SJSA1 (cell line): ENCODE data around the gene ATPAF1. TPM values are rescaled to one million over a fixed set of nuclear protein-coding genes. Genes with fewer than 3 reads are reported as not detected.

Experiments used
- DNase-seq, 2 experiments: peaks; one replicate each; pipeline ENCODE4 v3.0.0-alpha.2; 2015 to 2020; ENCODE audit warnings: low spot score in 2 of 2, low read depth in 1 of 2
- H3K27ac ChIP-seq: fragments of 250-450 bp; sonication (Bioruptor Pico); 2 replicates; pipeline ENCODE4 v1.5.1; 2020; ENCODE audit warnings: mild to moderate bottlenecking, moderate library complexity
- H3K27me3 ChIP-seq: fragments of 250-450 bp; sonication (Bioruptor Pico); replicated peaks from 2 replicates; pipeline ENCODE4 v1.5.1; 2020; ENCODE audit warnings: mild to moderate bottlenecking, moderate library complexity
- H3K36me3 ChIP-seq: fragments of 250-450 bp; sonication (Bioruptor Pico); 2 replicates; pipeline ENCODE4 v1.5.1; 2020; ENCODE audit warnings: mild to moderate bottlenecking
- H3K4me1 ChIP-seq: fragments of 250-450 bp; sonication (Bioruptor Pico); replicated peaks from 2 replicates; pipeline ENCODE4 v1.6.1; 2021; ENCODE audit warnings: mild to moderate bottlenecking
- H3K4me3 ChIP-seq: fragments of 250-450 bp; sonication (Bioruptor Pico); 2 replicates; pipeline ENCODE4 v1.5.1; 2020; ENCODE audit warnings: mild to moderate bottlenecking
- H3K9me3 ChIP-seq: fragments of 250-450 bp; sonication (Bioruptor Pico); replicated peaks from 2 replicates; pipeline ENCODE4 v1.5.1; 2020; ENCODE audit warnings: mild to moderate bottlenecking
- total RNA-seq: library from RNA; depleted of rRNA; stranded (reverse); fragments of >200 nt; shearing (Covaris generic); gene quantifications from 2 replicates; pipeline ENCODE4 v1.2.3, GENCODE V29; 2014; rRNA removed

ATPAF1 gene
- total RNA-seq, 1 experiment from 2014 or later: 63.2 TPM

- DNase-seq: no peak
- Histone ChIP-seq H3K27ac (no peak overlapping the region), H3K36me3 (peaks cover 43% of the 10 kb centered on the region), H3K4me3 (no peak overlapping the region), H3K4me1 (no peaks in the 10 kb centered on the region), H3K9me3 (no peaks in the 10 kb centered on the region), H3K27me3 (no peaks in the 10 kb centered on the region)
These were observed 74.1 kb downstream of the ATPAF1 start for GRCh38 chr1:46594063-46594462.

DNA sequence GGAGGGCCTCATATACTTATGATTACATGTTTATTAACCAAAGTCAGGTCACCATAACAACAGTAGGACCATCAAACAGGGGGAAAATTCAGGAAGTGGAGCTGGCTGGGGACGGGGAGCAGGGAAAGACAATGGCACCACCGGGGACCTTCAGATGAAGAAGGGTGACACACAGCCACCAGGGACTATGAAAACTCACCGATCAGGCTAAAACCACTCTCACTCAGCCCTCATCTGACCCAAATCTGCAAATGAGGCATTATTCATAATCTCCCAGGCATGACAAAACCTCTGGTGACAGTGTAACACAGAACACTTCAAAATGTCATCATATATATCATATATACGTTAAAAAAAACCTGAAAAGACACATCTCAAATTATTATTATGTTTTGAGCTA is 75.3 kb downstream of the ATPAF1 start:
- Histone ChIP-seq H3K36me3 (peaks cover 47% of the 10 kb centered on the region), H3K27me3 (no peaks in the 10 kb centered on the region), H3K4me1 (no peaks in the 10 kb centered on the region), H3K9me3 (no peaks in the 10 kb centered on the region), H3K27ac (no peak overlapping the region), H3K4me3 (no peak overlapping the region)
- DNase-seq: no peak

DNA sequence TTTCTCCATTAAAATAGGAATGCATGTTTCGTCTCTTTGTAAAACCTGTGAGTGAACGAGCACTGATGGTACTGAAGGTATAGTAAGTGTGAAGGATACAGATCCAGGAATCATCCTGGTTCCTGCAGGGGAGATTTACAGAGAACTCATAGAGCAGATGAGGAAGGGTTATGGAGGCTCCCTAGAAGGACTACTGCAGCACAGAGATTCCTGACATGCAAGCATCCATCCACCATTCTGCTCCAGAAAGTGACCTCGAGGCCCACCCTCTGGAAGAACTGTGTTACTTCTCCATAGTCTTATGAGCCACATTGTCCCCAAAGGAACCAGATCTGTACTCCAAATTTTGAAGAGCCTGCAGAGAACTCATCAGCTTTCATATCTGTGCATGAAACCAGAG is 78.6 kb downstream of the ATPAF1 start:
- DNase-seq: no peak
- Histone ChIP-seq H3K27ac (no peak overlapping the region), H3K27me3 (no peaks in the 10 kb centered on the region), H3K9me3 (no peaks in the 10 kb centered on the region), H3K36me3 (peaks cover 54% of the 10 kb centered on the region), H3K4me1 (no peaks in the 10 kb centered on the region), H3K4me3 (no peak overlapping the region)

- peaks cover 40% of the 10 kb centered on the region for H3K36me3 ChIP-seq
- H3K27me3 ChIP-seq: no peaks in the 10 kb centered on the region
- no peak overlapping the region for H3K4me3 ChIP-seq
- no peak overlapping the region for H3K27ac ChIP-seq
- DNase-seq: no peak
- H3K4me1 ChIP-seq: no peaks in the 10 kb centered on the region
- no peaks in the 10 kb centered on the region for H3K9me3 ChIP-seq
These were observed 81.1 kb downstream of the ATPAF1 start for GRCh38 chr1:46587069-46587468.

- Histone ChIP-seq H3K4me1 (no peaks in the 10 kb centered on the region), H3K9me3 (no peaks in the 10 kb centered on the region), H3K27me3 (no peaks in the 10 kb centered on the region), H3K36me3 (peaks cover 41% of the 10 kb centered on the region), H3K4me3 (no peak overlapping the region), H3K27ac (no peak overlapping the region)
- DNase-seq: no peak
These were observed 82.7 kb downstream of the ATPAF1 start for GRCh38 chr1:46585312-46585938.

GRCh38 chr1:46583494-46583893 is 84.7 kb downstream of the ATPAF1 start:
- no peak overlapping the region for H3K27ac ChIP-seq
- DNase-seq: no peak
- H3K9me3 ChIP-seq: no peaks in the 10 kb centered on the region
- no peaks in the 10 kb centered on the region for H3K4me1 ChIP-seq
- H3K27me3 ChIP-seq: no peaks in the 10 kb centered on the region
- H3K4me3 ChIP-seq: no peak overlapping the region
- H3K36me3 ChIP-seq: peaks cover 43% of the 10 kb centered on the region

GRCh38 chr1:46582972-46583371 is 85.2 kb downstream of the ATPAF1 start:
- no peaks in the 10 kb centered on the region for H3K9me3 ChIP-seq
- H3K36me3 ChIP-seq: peaks cover 44% of the 10 kb centered on the region
- no peaks in the 10 kb centered on the region for H3K4me1 ChIP-seq
- H3K4me3 ChIP-seq: no peak overlapping the region
- DNase-seq: no peak
- no peak overlapping the region for H3K27ac ChIP-seq
- no peaks in the 10 kb centered on the region for H3K27me3 ChIP-seq

Other genes with a start within 250 kb of the ATPAF1 start
- not detected in 2 replicates for gene DMBX1, start 178.5 kb downstream of the ATPAF1 start, total RNA-seq
- gene KNCN, start 116.7 kb downstream of the ATPAF1 start, total RNA-seq: not detected in 2 replicates
- gene MKNK1, start 64.1 kb downstream of the ATPAF1 start, total RNA-seq: 18.8 and 21.3 TPM in 2 replicates
- 5.0 TPM in 2 replicates for gene MOB3C, start 51.6 kb downstream of the ATPAF1 start, total RNA-seq
- gene TEX38, start 3.5 kb upstream of the ATPAF1 start, total RNA-seq: not detected in 2 replicates
- gene EFCAB14, start 50.8 kb upstream of the ATPAF1 start, total RNA-seq: 65.3 and 98.7 TPM in 2 replicates
- not detected in 2 replicates for gene CYP4B1, start 130.7 kb upstream of the ATPAF1 start, total RNA-seq